GM23338 (cell line): Measurements from ENCODE around the gene CASQ1.
A peak's percentile ranks its signal among the peaks of the same experiment; 100 is the strongest.

Source experiments
- CREB1 ChIP-seq: fragments of 250-450 bp; sonication (Bioruptor Pico); IDR thresholded peaks from 2 replicates; pipeline ENCODE4 v1.5.0; 2020; ENCODE audit warnings: low read depth, mild to moderate bottlenecking, moderate library complexity
- CTCF ChIP-seq, 2 experiments: fragments of 200-600 bp in 1 of 2; sonication (generic) in 1 of 2; conservative IDR thresholded peaks; 2 replicates each; pipeline versions ENCODE4 v1.5.1 to v1.6.1; 2016 to 2017; ENCODE audit warnings: antibody characterized with exemption in 2 of 2, low read depth in 2 of 2, mild to moderate bottlenecking in 2 of 2, moderate library complexity in 1 of 2
- ETS1 ChIP-seq: IDR thresholded peaks from 2 replicates; pipeline ENCODE4 v1.6.1; 2016; ENCODE audit warnings: antibody characterized with exemption
- EZH2 ChIP-seq: fragments of 200-600 bp; sonication (generic); IDR thresholded peaks from one replicate; pipeline ENCODE4 v1.8.0; 2017; ENCODE audit warnings: antibody characterized with exemption, mild to moderate bottlenecking, low read depth; ENCODE audit not compliant: unreplicated experiment
- EZH2phosphoT487 ChIP-seq: fragments of 200-600 bp; sonication (generic); IDR thresholded peaks from one replicate; pipeline ENCODE4 v1.8.1; 2018; ENCODE audit warnings: antibody characterized with exemption; ENCODE audit not compliant: unreplicated experiment
- JUNB ChIP-seq: IDR thresholded peaks from one replicate; pipeline ENCODE4 v1.6.1; 2016; ENCODE audit warnings: antibody characterized with exemption; ENCODE audit not compliant: unreplicated experiment
- NANOG ChIP-seq: IDR thresholded peaks from 2 replicates; pipeline ENCODE4 v1.6.1; 2016; ENCODE audit warnings: antibody characterized with exemption, borderline replicate concordance
- POLR2AphosphoS5 ChIP-seq: IDR thresholded peaks from 2 replicates; pipeline ENCODE4 v1.6.1; 2016; ENCODE audit warnings: antibody characterized with exemption, low read depth
- REST ChIP-seq: IDR thresholded peaks from one replicate; pipeline ENCODE4 v1.6.1; 2018; ENCODE audit warnings: antibody characterized with exemption; ENCODE audit not compliant: unreplicated experiment
- ZNF114 ChIP-seq: fragments of 250-450 bp; sonication (Bioruptor Pico); IDR thresholded peaks from 2 replicates; pipeline ENCODE4 v1.5.0; 2020; ENCODE audit warnings: mild to moderate bottlenecking, moderate library complexity
- ZNF331 ChIP-seq: fragments of 250-450 bp; sonication (Bioruptor Pico); IDR thresholded peaks from 2 replicates; pipeline ENCODE4 v1.5.0; 2020; ENCODE audit warnings: low read depth, mild to moderate bottlenecking, moderate library complexity
- ZNF462 ChIP-seq: fragments of 250-450 bp; sonication (Bioruptor Pico); IDR thresholded peaks from 2 replicates; pipeline ENCODE4 v1.5.0; 2020; ENCODE audit warnings: mild to moderate bottlenecking, moderate library complexity

GRCh38 chr1:160167580-160167979 is 22.8 kb upstream of the CASQ1 start:
- peak; percentile 49 to 59 for TF ChIP-seq CTCF (conservative IDR thresholded peaks at IDR 0.05; ENCODE audit: low read depth in 2 of 2)
- no peak for TF ChIP-seq EZH2
- TF ChIP-seq POLR2AphosphoS5 = no peak
- TF ChIP-seq CREB1 (CRISPR knock-in tag) = no peak
- TF ChIP-seq ZNF331 (CRISPR knock-in tag) = no peak
- no peak for TF ChIP-seq REST
- no peak for TF ChIP-seq ZNF462 (CRISPR knock-in tag)
- TF ChIP-seq NANOG = no peak
- TF ChIP-seq ZNF114 (CRISPR knock-in tag) = no peak
- TF ChIP-seq EZH2phosphoT487 = no peak
- no peak for TF ChIP-seq JUNB
- TF ChIP-seq ETS1 = no peak
